Measurements from ENCODE around the gene IQSEC1. TPM values are rescaled to one million over a fixed set of nuclear protein-coding genes. Genes with fewer than 3 reads are reported as not detected.

Gene IQSEC1
- total RNA-seq, 3 donors from 2014 or later = 26.9 to 45.4 (median 26.9) TPM

DNA sequence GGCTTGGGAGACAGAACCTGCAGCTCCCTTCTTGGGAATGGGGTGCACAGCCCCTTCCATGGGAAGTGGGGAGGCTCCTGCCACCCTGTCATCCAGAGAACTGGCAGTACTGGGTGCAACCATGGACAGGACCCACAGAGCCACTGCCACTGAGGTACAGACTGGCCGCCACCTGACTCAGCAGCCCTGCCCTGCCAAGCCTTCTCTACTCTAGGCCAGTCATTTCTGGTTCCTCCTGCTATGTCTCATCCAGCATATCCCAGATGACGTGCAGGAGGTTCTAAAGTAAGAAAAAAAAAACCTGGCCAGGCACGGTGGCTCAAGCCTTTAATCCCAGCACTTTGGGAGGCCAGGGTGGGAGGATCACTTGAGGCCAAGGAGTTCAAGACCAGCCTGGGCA, 155.0 kb downstream of the IQSEC1 start:
- no peak overlapping the region for H3K4me3 ChIP-seq
- no peak for DNase-seq (ENCODE audit: low spot score in 2 of 2)
- no peaks in the 10 kb centered on the region for H3K36me3 ChIP-seq
- H3K4me1 ChIP-seq = no peaks in the 10 kb centered on the region
- H3K27ac ChIP-seq = no peak overlapping the region
- no peaks in the 10 kb centered on the region for H3K9me3 ChIP-seq
- H3K27me3 ChIP-seq = no peaks in the 10 kb centered on the region
- intact Hi-C loops (cut with DNase I; ENCODE audit: low total_unique reads) = no loop called here
- TF ChIP-seq POLR2AphosphoS5 (IDR thresholded peaks at IDR 0.05) (no peak), POLR2A (IDR thresholded peaks at IDR 0.05) (no peak)
- TF ChIP-seq, protein P1, sequence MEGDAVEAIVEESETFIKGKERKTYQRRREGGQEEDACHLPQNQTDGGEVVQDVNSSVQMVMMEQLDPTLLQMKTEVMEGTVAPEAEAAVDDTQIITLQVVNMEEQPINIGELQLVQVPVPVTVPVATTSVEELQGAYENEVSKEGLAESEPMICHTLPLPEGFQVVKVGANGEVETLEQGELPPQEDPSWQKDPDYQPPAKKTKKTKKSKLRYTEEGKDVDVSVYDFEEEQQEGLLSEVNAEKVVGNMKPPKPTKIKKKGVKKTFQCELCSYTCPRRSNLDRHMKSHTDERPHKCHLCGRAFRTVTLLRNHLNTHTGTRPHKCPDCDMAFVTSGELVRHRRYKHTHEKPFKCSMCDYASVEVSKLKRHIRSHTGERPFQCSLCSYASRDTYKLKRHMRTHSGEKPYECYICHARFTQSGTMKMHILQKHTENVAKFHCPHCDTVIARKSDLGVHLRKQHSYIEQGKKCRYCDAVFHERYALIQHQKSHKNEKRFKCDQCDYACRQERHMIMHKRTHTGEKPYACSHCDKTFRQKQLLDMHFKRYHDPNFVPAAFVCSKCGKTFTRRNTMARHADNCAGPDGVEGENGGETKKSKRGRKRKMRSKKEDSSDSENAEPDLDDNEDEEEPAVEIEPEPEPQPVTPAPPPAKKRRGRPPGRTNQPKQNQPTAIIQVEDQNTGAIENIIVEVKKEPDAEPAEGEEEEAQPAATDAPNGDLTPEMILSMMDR (IDR thresholded peaks at IDR 0.05) = no peak

DNA sequence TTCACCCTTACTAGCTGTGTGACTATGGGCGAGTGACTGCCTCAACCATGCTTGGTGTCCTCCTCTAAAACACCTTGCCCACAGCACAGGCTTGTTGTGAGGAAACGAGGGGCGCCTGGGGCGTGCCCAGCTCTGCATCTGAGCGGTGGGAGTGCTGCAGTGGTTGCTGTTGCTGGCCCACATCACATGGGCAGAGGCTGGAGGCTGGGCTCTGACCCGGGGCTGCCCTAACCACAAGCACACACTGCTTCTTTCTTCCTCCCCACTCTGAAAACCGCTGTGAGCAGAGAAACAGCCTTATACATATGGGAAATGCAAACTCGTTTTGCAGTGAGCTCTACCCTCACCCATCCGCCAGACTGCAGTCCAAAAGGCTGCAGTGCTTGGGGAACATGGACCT, 157.1 kb downstream of the IQSEC1 start:
- H3K4me3 ChIP-seq = no peak overlapping the region
- H3K9me3 ChIP-seq = no peaks in the 10 kb centered on the region
- no peaks in the 10 kb centered on the region for H3K27me3 ChIP-seq
- DNase-seq (ENCODE audit: low spot score in 2 of 2) = no peak
- TF ChIP-seq POLR2AphosphoS5 (IDR thresholded peaks at IDR 0.05) (no peak), POLR2A (IDR thresholded peaks at IDR 0.05) (no peak)
- TF ChIP-seq, protein P1 (IDR thresholded peaks at IDR 0.05) = no peak
- H3K27ac ChIP-seq = no peak overlapping the region
- H3K36me3 ChIP-seq = no peaks in the 10 kb centered on the region
- H3K4me1 ChIP-seq = no peaks in the 10 kb centered on the region
- intact Hi-C loops (cut with DNase I; ENCODE audit: low total_unique reads) = no loop called here

DNA sequence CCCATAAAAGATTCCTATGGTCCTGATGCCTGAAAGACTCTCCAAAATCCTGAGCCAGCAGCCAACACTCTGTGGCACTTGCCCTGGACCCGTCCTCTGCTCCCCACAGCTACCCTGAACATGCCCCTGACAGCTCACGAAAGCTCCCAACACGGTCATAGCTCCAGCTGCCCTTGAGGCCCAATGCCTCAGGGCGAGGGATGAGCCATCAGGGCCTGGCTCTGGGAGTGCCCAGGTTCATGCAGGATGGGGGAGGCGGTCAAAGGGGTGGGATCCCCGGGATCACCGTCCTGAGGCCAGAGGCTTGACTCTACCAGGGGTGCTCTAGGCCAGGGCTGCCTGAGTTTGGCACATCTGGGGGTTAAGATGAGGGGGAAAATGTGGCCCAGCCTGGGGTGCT, 159.1 kb downstream of the IQSEC1 start:
- H3K9me3 ChIP-seq = no peaks in the 10 kb centered on the region
- H3K4me1 ChIP-seq = no peaks in the 10 kb centered on the region
- peaks cover 3% of the 10 kb centered on the region for H3K36me3 ChIP-seq
- H3K27me3 ChIP-seq = no peaks in the 10 kb centered on the region
- TF ChIP-seq, protein P1 (IDR thresholded peaks at IDR 0.05) = no peak
- TF ChIP-seq POLR2AphosphoS5 (IDR thresholded peaks at IDR 0.05) = no peak
- no peak for TF ChIP-seq POLR2A (IDR thresholded peaks at IDR 0.05)
- no peak for DNase-seq (ENCODE audit: low spot score in 2 of 2)
- intact Hi-C loops (cut with DNase I; ENCODE audit: low total_unique reads) = loop anchor here (5.0 kb wide), 1 partner anchor 1018 kb away; no protein-coding TSS in a partner anchor
- H3K27ac ChIP-seq = no peak overlapping the region
- no peak overlapping the region for H3K4me3 ChIP-seq

DNA sequence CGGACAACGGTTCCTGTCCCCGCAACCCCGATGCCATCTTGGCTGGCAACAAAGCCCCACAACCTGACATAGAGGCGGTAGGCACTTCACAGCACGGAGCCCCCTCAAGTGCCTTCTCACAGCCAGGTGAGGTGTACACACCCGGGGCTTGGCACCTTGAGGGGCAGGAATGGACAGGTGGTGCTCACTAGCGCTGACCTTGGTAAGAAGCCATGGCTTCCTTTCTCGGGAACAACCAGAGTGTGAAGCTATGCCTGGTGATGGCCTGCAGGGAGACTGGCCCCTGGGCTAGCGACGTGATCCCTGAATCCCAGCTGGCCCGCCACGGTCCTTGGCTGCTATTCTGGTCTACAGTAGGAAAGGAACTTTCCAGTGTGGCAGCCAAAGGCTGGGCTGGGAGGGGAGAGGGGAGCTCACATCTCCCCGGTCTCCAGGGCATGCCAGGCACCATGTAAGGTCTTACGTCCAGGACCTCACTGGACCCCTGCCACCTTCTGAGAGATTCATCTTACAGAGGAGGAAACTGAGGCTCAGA, 161.3 kb downstream of the IQSEC1 start:
- no peak overlapping the region for H3K27ac ChIP-seq
- no peaks in the 10 kb centered on the region for H3K27me3 ChIP-seq
- DNase-seq (ENCODE audit: low spot score in 2 of 2) = no peak
- intact Hi-C loops (cut with DNase I; ENCODE audit: low total_unique reads) = loop anchor here (5.0 kb wide), 1 partner anchor 1020 kb away; no protein-coding TSS in a partner anchor
- TF ChIP-seq POLR2A (IDR thresholded peaks at IDR 0.05) (no peak), POLR2AphosphoS5 (IDR thresholded peaks at IDR 0.05) (no peak)
- TF ChIP-seq, protein P1 (IDR thresholded peaks at IDR 0.05) = no peak
- peaks cover 17% of the 10 kb centered on the region for H3K36me3 ChIP-seq
- H3K4me1 ChIP-seq = no peaks in the 10 kb centered on the region
- no peaks in the 10 kb centered on the region for H3K9me3 ChIP-seq
- H3K4me3 ChIP-seq = no peak overlapping the region

DNA sequence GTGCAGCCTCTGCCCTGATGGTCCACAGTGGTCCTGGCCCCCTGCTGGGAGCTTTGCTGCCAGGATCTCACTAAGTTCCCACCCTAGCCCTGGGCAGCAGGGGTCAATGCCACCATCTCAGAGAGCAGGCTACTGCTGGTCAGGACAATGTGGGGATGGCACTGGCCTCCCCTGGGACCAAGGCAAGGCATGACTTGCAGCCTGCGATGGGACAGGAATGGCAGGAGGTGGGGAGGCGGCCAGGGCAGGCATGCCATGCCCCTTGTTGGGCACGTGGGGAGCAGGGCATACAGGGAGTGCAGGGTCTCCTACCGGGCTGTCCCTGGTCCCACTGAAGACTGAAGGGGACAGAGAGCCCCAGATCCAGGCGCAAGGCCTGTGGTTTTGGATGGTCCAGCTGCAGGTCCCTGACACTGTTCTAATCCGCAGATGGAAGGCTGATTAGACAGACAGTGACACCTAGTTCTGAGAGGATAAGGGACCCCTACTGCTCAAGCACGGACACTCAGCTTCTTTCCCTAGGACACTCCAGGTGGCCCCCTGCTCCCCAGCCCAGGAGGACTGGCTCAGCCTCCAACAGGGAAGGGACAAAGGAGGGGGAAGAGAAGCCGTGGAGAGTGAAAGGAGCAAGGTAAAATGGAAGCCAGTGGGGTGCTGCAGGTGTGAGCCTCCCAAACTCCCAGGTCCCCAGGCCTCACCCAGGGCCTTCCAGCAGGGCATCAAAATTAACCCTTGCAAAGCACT, 162.7 kb downstream of the IQSEC1 start:
- Histone ChIP-seq H3K36me3 (peaks cover 17% of the 10 kb centered on the region), H3K27me3 (no peaks in the 10 kb centered on the region), H3K4me1 (no peaks in the 10 kb centered on the region), H3K27ac (no peak overlapping the region), H3K4me3 (no peak overlapping the region), H3K9me3 (no peaks in the 10 kb centered on the region)
- DNase-seq (ENCODE audit: low spot score in 2 of 2) = no peak
- intact Hi-C loops (cut with DNase I; ENCODE audit: low total_unique reads) = loop anchor here (5.0 kb wide), 1 partner anchor 1022 kb away; no protein-coding TSS in a partner anchor
- TF ChIP-seq, protein P1 (IDR thresholded peaks at IDR 0.05) = no peak
- TF ChIP-seq POLR2A (IDR thresholded peaks at IDR 0.05) (no peak), POLR2AphosphoS5 (IDR thresholded peaks at IDR 0.05) (no peak)

All from breast epithelium (tissue), 4 donors.